Measurements from ENCODE around the gene IFT81.

The IFT81 gene

GRCh38 chr12:110141389-110141788 is 17.2 kb downstream of the IFT81 start:
- no peak for TF ChIP-seq CTCF (conservative IDR thresholded peaks at IDR 0.05)
- no peak overlapping the region for H3K27ac ChIP-seq

GRCh38 chr12:110146986-110147385 is 22.8 kb downstream of the IFT81 start:
- H3K27ac ChIP-seq = no peak overlapping the region
- TF ChIP-seq CTCF (conservative IDR thresholded peaks at IDR 0.05) = no peak

GRCh38 chr12:110149086-110149660 is 25.0 kb downstream of the IFT81 start:
- no peak overlapping the region for H3K27ac ChIP-seq
- no peak for TF ChIP-seq CTCF (conservative IDR thresholded peaks at IDR 0.05)

GRCh38 chr12:110156766-110157165 is 32.6 kb downstream of the IFT81 start:
- no peak overlapping the region for H3K27ac ChIP-seq
- TF ChIP-seq CTCF (conservative IDR thresholded peaks at IDR 0.05) = no peak

- no peak overlapping the region for H3K27ac ChIP-seq
- no peak for TF ChIP-seq CTCF (conservative IDR thresholded peaks at IDR 0.05)
Observed at GRCh38 chr12:110157539-110157938, 33.4 kb downstream of the IFT81 start.

- TF ChIP-seq CTCF (conservative IDR thresholded peaks at IDR 0.05) = no peak
- no peak overlapping the region for H3K27ac ChIP-seq
Observed at GRCh38 chr12:110159671-110160245, 35.6 kb downstream of the IFT81 start.

- no peak for TF ChIP-seq CTCF (conservative IDR thresholded peaks at IDR 0.05)
- H3K27ac ChIP-seq = no peak overlapping the region
Observed at GRCh38 chr12:110165540-110166159, 41.5 kb downstream of the IFT81 start.
